ENCODE data around the gene GPR183. TPM values are rescaled to one million over a fixed set of nuclear protein-coding genes. Genes with fewer than 3 reads are reported as not detected.

Gene GPR183
- total RNA-seq, 1 donor from 2014 or later = 4.9 TPM

GRCh38 chr13:99327126-99327525 lies 19.9 kb upstream of the GPR183 start:
- Mint-ChIP-seq H3K4me3 (ENCODE audit: unreplicated experiment) (no peak overlapping the region), H3K27ac (ENCODE audit: unreplicated experiment) (no peak overlapping the region), H3K4me1 (ENCODE audit: low read depth, unreplicated experiment) (peaks cover 19% of the 10 kb centered on the region), H3K36me3 (ENCODE audit: low read depth, unreplicated experiment) (peaks cover 9% of the 10 kb centered on the region), H3K9me3 (ENCODE audit: unreplicated experiment) (no peaks in the 10 kb centered on the region), H3K27me3 (ENCODE audit: low read depth, unreplicated experiment) (no peaks in the 10 kb centered on the region)
- Histone ChIP-seq H3K27ac (ENCODE audit: low read depth, low read length) (no peak overlapping the region), H2AFZ (ENCODE audit: low read depth, low read length) (no peak overlapping the region), H3K79me2 (ENCODE audit: insufficient read depth, low read length) (no peaks in the 10 kb centered on the region), H3K4me3 (ENCODE audit: insufficient read depth, low read depth, low read length) (no peak overlapping the region), H3K27me3 (ENCODE audit: insufficient read depth, low read length) (no peaks in the 10 kb centered on the region), H3K4me1 (ENCODE audit: insufficient read depth, low read length) (peaks cover 23% of the 10 kb centered on the region), H3K9ac (ENCODE audit: low read length) (no peak overlapping the region), H3K4me2 (ENCODE audit: low read length) (no peak overlapping the region), H4K20me1 (ENCODE audit: insufficient read depth, low read length) (peaks cover 9% of the 10 kb centered on the region), H3K36me3 (ENCODE audit: insufficient read depth, low read length) (no peaks in the 10 kb centered on the region), H3K9me3 (ENCODE audit: insufficient read depth, low read depth, low read length) (no peaks in the 10 kb centered on the region)
- TF ChIP-seq CTCF (IDR thresholded peaks at IDR 0.05; ENCODE audit: insufficient read depth, low read depth, low read length) (no peak), EZH2 (IDR thresholded peaks at IDR 0.05; ENCODE audit: insufficient read depth, low read length) (no peak)
- FAIRE-seq = no peak
- DNase-seq (ENCODE audit: low read depth) = no peak

GRCh38 chr13:99326012-99326411 lies 18.8 kb upstream of the GPR183 start:
- Mint-ChIP-seq H3K4me1 (ENCODE audit: low read depth, unreplicated experiment) (peaks cover 26% of the 10 kb centered on the region), H3K4me3 (ENCODE audit: unreplicated experiment) (no peak overlapping the region), H3K36me3 (ENCODE audit: low read depth, unreplicated experiment) (peaks cover 7% of the 10 kb centered on the region), H3K27ac (ENCODE audit: unreplicated experiment) (no peak overlapping the region), H3K27me3 (ENCODE audit: low read depth, unreplicated experiment) (no peaks in the 10 kb centered on the region), H3K9me3 (ENCODE audit: unreplicated experiment) (no peaks in the 10 kb centered on the region)
- DNase-seq (ENCODE audit: low read depth) (no peak), FAIRE-seq (no peak)
- Histone ChIP-seq H3K36me3 (ENCODE audit: insufficient read depth, low read length) (no peaks in the 10 kb centered on the region), H3K4me2 (ENCODE audit: low read length) (no peak overlapping the region), H3K9me3 (ENCODE audit: insufficient read depth, low read depth, low read length) (no peaks in the 10 kb centered on the region), H2AFZ (ENCODE audit: low read depth, low read length) (no peak overlapping the region), H3K4me3 (ENCODE audit: insufficient read depth, low read depth, low read length) (no peak overlapping the region), H3K79me2 (ENCODE audit: insufficient read depth, low read length) (no peaks in the 10 kb centered on the region), H4K20me1 (ENCODE audit: insufficient read depth, low read length) (peaks cover 4% of the 10 kb centered on the region), H3K27ac (ENCODE audit: low read depth, low read length) (no peak overlapping the region), H3K4me1 (ENCODE audit: insufficient read depth, low read length) (peaks cover 29% of the 10 kb centered on the region), H3K9ac (ENCODE audit: low read length) (no peak overlapping the region), H3K27me3 (ENCODE audit: insufficient read depth, low read length) (no peaks in the 10 kb centered on the region)
- TF ChIP-seq CTCF (IDR thresholded peaks at IDR 0.05; ENCODE audit: insufficient read depth, low read depth, low read length) (no peak), EZH2 (IDR thresholded peaks at IDR 0.05; ENCODE audit: insufficient read depth, low read length) (no peak)

GRCh38 chr13:99323488-99323887 lies 16.3 kb upstream of the GPR183 start:
- H3K36me3 ChIP-seq (ENCODE audit: insufficient read depth, low read length) = no peaks in the 10 kb centered on the region
- H3K9me3 ChIP-seq (ENCODE audit: insufficient read depth, low read depth, low read length) = no peaks in the 10 kb centered on the region
- FAIRE-seq (peak; percentile 54), DNase-seq (ENCODE audit: low read depth) (peak; percentile 77)
- peaks cover 31% of the 10 kb centered on the region for H3K4me1 Mint-ChIP-seq (ENCODE audit: low read depth, unreplicated experiment)
- peaks cover 4% of the 10 kb centered on the region for H4K20me1 ChIP-seq (ENCODE audit: insufficient read depth, low read length)
- no peak overlapping the region for H3K27ac Mint-ChIP-seq (ENCODE audit: unreplicated experiment)
- H3K27me3 Mint-ChIP-seq (ENCODE audit: low read depth, unreplicated experiment) = no peaks in the 10 kb centered on the region
- no peak overlapping the region for H3K4me3 Mint-ChIP-seq (ENCODE audit: unreplicated experiment)
- TF ChIP-seq EZH2 (IDR thresholded peaks at IDR 0.05; ENCODE audit: insufficient read depth, low read length) = no peak
- TF ChIP-seq CTCF (IDR thresholded peaks at IDR 0.05; ENCODE audit: insufficient read depth, low read depth, low read length) = no peak
- H3K27ac ChIP-seq (ENCODE audit: low read depth, low read length) = peak overlapping the region; percentile 5
- H3K79me2 ChIP-seq (ENCODE audit: insufficient read depth, low read length) = no peaks in the 10 kb centered on the region
- no peaks in the 10 kb centered on the region for H3K9me3 Mint-ChIP-seq (ENCODE audit: unreplicated experiment)
- H2AFZ ChIP-seq (ENCODE audit: low read depth, low read length) = no peak overlapping the region
- peaks cover 34% of the 10 kb centered on the region for H3K4me1 ChIP-seq (ENCODE audit: insufficient read depth, low read length)
- no peak overlapping the region for H3K9ac ChIP-seq (ENCODE audit: low read length)
- no peaks in the 10 kb centered on the region for H3K27me3 ChIP-seq (ENCODE audit: insufficient read depth, low read length)
- H3K4me2 ChIP-seq (ENCODE audit: low read length) = peak overlapping the region; percentile 78
- no peak overlapping the region for H3K4me3 ChIP-seq (ENCODE audit: insufficient read depth, low read depth, low read length)
- peaks cover 12% of the 10 kb centered on the region for H3K36me3 Mint-ChIP-seq (ENCODE audit: low read depth, unreplicated experiment)
